ENCODE results near the gene COPA. TPM values are rescaled to one million over a fixed set of nuclear protein-coding genes. Genes with fewer than 3 reads are reported as not detected.
A peak's percentile ranks its signal among the peaks of the same experiment; 100 is the strongest.

COPA gene
- total RNA-seq, 1 experiment from 2014 or later: 118 TPM

DNA sequence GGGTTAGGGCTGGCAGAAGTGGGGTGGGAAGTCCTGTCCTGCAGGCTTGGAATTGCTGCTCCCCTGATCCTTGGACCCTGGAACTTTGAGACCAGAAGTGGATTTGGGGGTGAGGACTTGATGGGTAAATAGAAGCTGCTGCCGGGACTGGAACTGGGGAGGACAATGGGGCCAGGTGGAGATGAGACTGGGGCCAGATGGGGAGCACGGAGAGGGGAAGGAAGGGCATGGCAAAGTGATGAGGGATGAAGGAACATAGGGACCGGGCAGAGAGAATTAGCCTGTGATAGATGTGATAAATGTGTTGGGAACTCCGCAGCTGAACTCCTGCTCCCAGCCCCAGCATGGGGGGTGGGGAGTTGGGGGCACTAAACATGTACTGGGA lies 24.5 kb upstream of the COPA start:
- Histone ChIP-seq H3K56ac (ENCODE audit: insufficient read length, low read depth, low read length) (no peak overlapping the region), H3K4ac (ENCODE audit: low read depth, low read length) (no peak overlapping the region), H3K27me3 (ENCODE audit: insufficient read depth, low read length) (no peaks in the 10 kb centered on the region), H3K23ac (ENCODE audit: insufficient read length, low read depth, low read length) (no peak overlapping the region), H4K5ac (ENCODE audit: insufficient read length, low read depth, low read length) (no peak overlapping the region), H3K9ac (ENCODE audit: extremely low read depth, insufficient read length, low read length) (no peak overlapping the region), H3K4me1 (ENCODE audit: insufficient read depth, low read length) (no peaks in the 10 kb centered on the region), H2AFZ (ENCODE audit: low read length) (no peak overlapping the region), H3K23me2 (ENCODE audit: insufficient read length, low read depth, low read length, poor library complexity, severe bottlenecking) (no peaks in the 10 kb centered on the region), H2BK120ac (ENCODE audit: low read depth, low read length, poor library complexity, severe bottlenecking) (no peak overlapping the region), H3K4me2 (ENCODE audit: insufficient read depth, insufficient read length, low read length) (no peak overlapping the region), H2AK5ac (ENCODE audit: insufficient read length, low read length) (no peak overlapping the region), H3K9me3 (ENCODE audit: control insufficient read depth, low read depth, low read length) (no peaks in the 10 kb centered on the region), H4K20me1 (ENCODE audit: control insufficient read depth, insufficient read depth, insufficient read length) (no peaks in the 10 kb centered on the region), H2BK12ac (ENCODE audit: insufficient read length, low read depth, low read length) (no peak overlapping the region), H3K79me1 (ENCODE audit: insufficient read depth, low read depth, low read length, poor library complexity, severe bottlenecking) (no peaks in the 10 kb centered on the region), H3T11ph (ENCODE audit: low read length) (no peak overlapping the region), H3K27ac (ENCODE audit: insufficient read length, low read depth, low read length) (no peak overlapping the region), H4K91ac (ENCODE audit: insufficient read length, low read depth, low read length) (no peak overlapping the region), H3K14ac (ENCODE audit: insufficient read depth, low read length) (no peak overlapping the region; the same call in 1 of the 2 replicates), H2BK5ac (ENCODE audit: insufficient read length, low read length) (no peak overlapping the region), H3K18ac (ENCODE audit: insufficient read length, low read depth, low read length) (no peak overlapping the region), H4K8ac (replicated peaks; ENCODE audit: insufficient read length, low read depth, low read length) (no peak overlapping the region), H2BK15ac (ENCODE audit: low read depth, low read length) (no peak overlapping the region), H2BK20ac (ENCODE audit: low read depth, low read length, poor library complexity, severe bottlenecking) (no peak overlapping the region), H3K79me2 (ENCODE audit: insufficient read depth, low read length) (no peaks in the 10 kb centered on the region)
- no peaks in the 10 kb centered on the region for H3K9me3 Mint-ChIP-seq
- peak overlapping the region in 1 of 3 experiments; percentile 69; a peak in 1 of 7 replicates for H3K27ac Mint-ChIP-seq
- no CpG with 5 or more reads among the region's 4 CpGs for WGBS (ENCODE audit: extremely low coverage, insufficient read length, low lambda C conversion rate)
- H3K4me3 Mint-ChIP-seq: no peak overlapping the region
- H3K27me3 Mint-ChIP-seq (ENCODE audit: low read depth): peaks cover 4% of the 10 kb centered on the region; the same call in 1 of the 2 replicates
- peaks cover 33 to 59% of the 10 kb centered on the region in 2 experiments for H3K4me1 Mint-ChIP-seq
- TF ChIP-seq, protein P1, sequence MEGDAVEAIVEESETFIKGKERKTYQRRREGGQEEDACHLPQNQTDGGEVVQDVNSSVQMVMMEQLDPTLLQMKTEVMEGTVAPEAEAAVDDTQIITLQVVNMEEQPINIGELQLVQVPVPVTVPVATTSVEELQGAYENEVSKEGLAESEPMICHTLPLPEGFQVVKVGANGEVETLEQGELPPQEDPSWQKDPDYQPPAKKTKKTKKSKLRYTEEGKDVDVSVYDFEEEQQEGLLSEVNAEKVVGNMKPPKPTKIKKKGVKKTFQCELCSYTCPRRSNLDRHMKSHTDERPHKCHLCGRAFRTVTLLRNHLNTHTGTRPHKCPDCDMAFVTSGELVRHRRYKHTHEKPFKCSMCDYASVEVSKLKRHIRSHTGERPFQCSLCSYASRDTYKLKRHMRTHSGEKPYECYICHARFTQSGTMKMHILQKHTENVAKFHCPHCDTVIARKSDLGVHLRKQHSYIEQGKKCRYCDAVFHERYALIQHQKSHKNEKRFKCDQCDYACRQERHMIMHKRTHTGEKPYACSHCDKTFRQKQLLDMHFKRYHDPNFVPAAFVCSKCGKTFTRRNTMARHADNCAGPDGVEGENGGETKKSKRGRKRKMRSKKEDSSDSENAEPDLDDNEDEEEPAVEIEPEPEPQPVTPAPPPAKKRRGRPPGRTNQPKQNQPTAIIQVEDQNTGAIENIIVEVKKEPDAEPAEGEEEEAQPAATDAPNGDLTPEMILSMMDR (conservative IDR thresholded peaks at IDR 0.05): no peak
- no peak for DNase-seq
- peaks cover 0 to 2% (median 0%) of the 10 kb centered on the region in 3 experiments; a peak in 1 of 7 replicates for H3K36me3 Mint-ChIP-seq (ENCODE audit: insufficient read depth in 1 of 3, low read depth in 3 of 3)

All from H9 (cell line).